Muscle layer of duodenum (tissue), 2 donors: ENCODE data around the gene CHST9.
"Not testable (repeated sequence)": the region's sequence is repeated elsewhere in the genome, so short reads cannot be mapped to it uniquely, and the experiment has no call there.

ENCODE experiments used
- H3K27ac ChIP-seq: one replicate; pipeline ENCODE4 v1.7.0; 2013; ENCODE audit warnings: mild to moderate bottlenecking, low read length
- H3K27me3 ChIP-seq: one replicate; pipeline ENCODE4 v1.7.0; 2013; ENCODE audit warnings: low read depth, mild to moderate bottlenecking, control low read depth, low read length
- H3K36me3 ChIP-seq, 2 donors: one replicate each; pipeline ENCODE4 v1.7.0; 2013; ENCODE audit warnings: low read length in 2 of 2, control low read depth in 1 of 2, mild to moderate bottlenecking in 1 of 2; ENCODE audit not compliant: insufficient read depth in 2 of 2, control insufficient read depth in 1 of 2
- H3K4me1 ChIP-seq, 2 donors: one replicate each; pipeline ENCODE4 v1.7.0; 2013; ENCODE audit warnings: low read length in 2 of 2, mild to moderate bottlenecking in 2 of 2, control low read depth in 1 of 2, moderate library complexity in 1 of 2; ENCODE audit not compliant: insufficient read depth in 2 of 2, control insufficient read depth in 1 of 2
- H3K4me3 ChIP-seq, 2 donors: one replicate each; pipeline ENCODE4 v1.7.0; 2013; ENCODE audit warnings: low read length in 2 of 2, low read depth in 1 of 2, mild to moderate bottlenecking in 1 of 2
- H3K9me3 ChIP-seq, 2 donors: one replicate each; pipeline ENCODE4 v1.7.0; 2013; ENCODE audit warnings: low read length in 2 of 2, control low read depth in 1 of 2, mild to moderate bottlenecking in 1 of 2; ENCODE audit not compliant: control insufficient read depth in 1 of 2
- donor health status: healthy.

Gene CHST9

GRCh38 chr18:26961839-26962238, 223.3 kb downstream of the CHST9 start:
- Histone ChIP-seq H3K4me1 (peaks cover 0 to 3% of the 10 kb centered on the region in 2 donors), H3K27me3 (no peaks in the 10 kb centered on the region), H3K27ac (no peak overlapping the region), H3K9me3 (no peaks in the 10 kb centered on the region), H3K4me3 (no peak overlapping the region), H3K36me3 (no peaks in the 10 kb centered on the region)

DNA sequence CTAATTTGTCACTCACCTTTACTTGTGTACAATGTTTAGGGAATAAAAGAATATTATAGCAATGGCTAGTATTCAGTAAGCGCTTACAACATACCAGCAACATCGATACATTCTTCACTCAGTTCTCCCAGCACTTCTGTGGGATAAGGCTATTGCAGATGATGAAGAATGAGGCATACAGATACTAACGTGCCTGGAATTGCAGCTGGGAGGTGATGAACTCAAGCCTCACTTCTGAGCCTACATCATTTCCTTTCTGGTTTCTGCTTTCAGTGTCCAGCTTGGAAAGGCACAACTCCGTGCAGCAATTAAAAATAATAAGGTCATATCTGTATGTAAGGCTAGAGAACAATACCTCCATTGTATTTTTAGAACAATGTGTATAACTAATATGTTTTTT, 224.2 kb downstream of the CHST9 start:
- Histone ChIP-seq H3K4me3 (no peak overlapping the region), H3K9me3 (no peaks in the 10 kb centered on the region), H3K27me3 (no peaks in the 10 kb centered on the region), H3K36me3 (no peaks in the 10 kb centered on the region), H3K4me1 (peaks cover 0 to 3% of the 10 kb centered on the region in 2 donors), H3K27ac (no peak overlapping the region)

DNA sequence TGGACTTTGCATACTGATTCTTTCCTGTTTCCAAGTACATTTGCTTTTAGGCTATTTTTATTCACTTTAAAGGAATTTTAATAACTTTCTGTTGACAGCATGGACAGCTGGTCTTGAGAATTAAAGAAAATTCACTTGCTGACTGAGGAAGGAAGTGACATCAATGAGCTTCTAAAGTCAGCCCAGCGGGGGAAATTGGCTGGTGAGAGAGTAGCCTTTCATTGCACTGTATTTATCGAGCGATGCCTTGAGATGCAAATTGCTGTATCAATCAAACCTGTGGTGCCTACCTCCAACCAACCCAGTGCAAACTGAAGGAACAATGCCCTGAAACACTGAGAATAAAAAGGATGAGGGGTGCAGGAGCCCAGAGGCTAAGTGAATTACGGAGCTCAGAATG, 228.2 kb downstream of the CHST9 start:
- Histone ChIP-seq H3K36me3 (no peaks in the 10 kb centered on the region), H3K9me3 (no peaks in the 10 kb centered on the region), H3K27me3 (no peaks in the 10 kb centered on the region), H3K4me1 (peaks cover 0 to 3% of the 10 kb centered on the region in 2 donors), H3K27ac (no peak overlapping the region), H3K4me3 (no peak overlapping the region)

GRCh38 chr18:26948703-26949102, 236.4 kb downstream of the CHST9 start:
- H3K4me3 ChIP-seq, result no peak overlapping the region
- H3K36me3 ChIP-seq, result no peaks in the 10 kb centered on the region

GRCh38 chr18:26943906-26944305, 241.2 kb downstream of the CHST9 start:
- no peak overlapping the region for H3K27ac ChIP-seq
- H3K9me3 ChIP-seq, result no peaks in the 10 kb centered on the region
- no peaks in the 10 kb centered on the region for H3K27me3 ChIP-seq
- peaks cover 0 to 5% of the 10 kb centered on the region in 2 donors for H3K4me1 ChIP-seq
- H3K36me3 ChIP-seq, result no peaks in the 10 kb centered on the region
- H3K4me3 ChIP-seq, result no peak overlapping the region

More at GRCh38 chr18:26948703-26949102, 236.4 kb downstream of the CHST9 start:
- H3K4me1 ChIP-seq, result no peaks in the 10 kb centered on the region
- H3K9me3 ChIP-seq, result no peaks in the 10 kb centered on the region
- no peaks in the 10 kb centered on the region for H3K27me3 ChIP-seq
- H3K27ac ChIP-seq, result no peak overlapping the region

DNA sequence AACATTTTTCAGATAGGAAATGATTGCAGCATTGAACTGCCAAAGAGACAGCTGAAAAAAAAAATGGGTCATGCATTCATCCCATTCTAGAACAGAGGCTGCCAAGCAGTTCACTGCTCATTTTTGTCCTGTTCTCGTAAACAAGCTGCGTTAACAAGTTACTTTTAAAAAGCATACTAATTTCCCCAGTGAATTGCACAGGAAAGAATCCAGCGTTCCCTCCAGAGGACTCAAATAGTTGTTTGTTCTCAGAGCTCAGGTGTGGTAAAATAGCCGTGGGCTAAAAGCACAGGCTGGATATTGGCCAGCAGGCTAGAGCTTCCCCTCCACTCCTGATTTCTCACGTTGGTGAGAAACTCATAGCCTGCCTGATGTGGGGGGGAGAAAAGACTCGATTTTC, 243.5 kb downstream of the CHST9 start:
- no peaks in the 10 kb centered on the region for H3K36me3 ChIP-seq
- no peaks in the 10 kb centered on the region for H3K9me3 ChIP-seq
- H3K27ac ChIP-seq, result no peak overlapping the region
- no peak overlapping the region for H3K4me3 ChIP-seq
- H3K27me3 ChIP-seq, result no peaks in the 10 kb centered on the region
- peaks cover 0 to 5% of the 10 kb centered on the region in 2 donors for H3K4me1 ChIP-seq

- Histone ChIP-seq H3K4me1 (peaks cover 0 to 5% of the 10 kb centered on the region in 2 donors), H3K4me3 (no peak overlapping the region), H3K9me3 (no peaks in the 10 kb centered on the region), H3K27ac (no peak overlapping the region), H3K27me3 (no peaks in the 10 kb centered on the region), H3K36me3 (no peaks in the 10 kb centered on the region)
Measured at GRCh38 chr18:26940744-26941398, 244.2 kb downstream of the CHST9 start.

DNA sequence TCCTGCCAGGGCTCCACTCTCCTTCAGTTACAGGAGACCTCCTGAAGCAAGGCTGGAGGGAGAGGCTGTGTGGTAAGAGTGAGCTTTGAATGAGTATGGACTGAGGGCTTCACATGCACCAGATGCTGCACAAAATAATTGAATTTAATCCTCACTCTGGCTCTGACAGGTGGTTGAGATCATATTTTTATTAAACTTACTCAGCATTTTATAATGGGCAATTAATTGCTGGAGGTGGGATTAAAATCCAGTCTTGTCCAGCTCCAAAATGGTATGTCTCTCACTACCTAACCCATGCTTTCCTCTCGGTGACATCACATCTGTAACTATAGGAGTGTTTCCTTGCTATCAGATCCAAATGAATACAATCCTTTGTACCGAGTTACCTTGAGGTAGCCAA, 253.4 kb downstream of the CHST9 start:
- Histone ChIP-seq H3K27ac (no peak overlapping the region), H3K4me1 (no peaks in the 10 kb centered on the region)

GRCh38 chr18:26930630-26931029, 254.5 kb downstream of the CHST9 start:
- Histone ChIP-seq H3K9me3 (no peaks in the 10 kb centered on the region), H3K4me1 (no peaks in the 10 kb centered on the region), H3K36me3 (no peaks in the 10 kb centered on the region), H3K27me3 (no peaks in the 10 kb centered on the region), H3K4me3 (no peak overlapping the region), H3K27ac (no peak overlapping the region)

More for the DNA sequence above, 253.4 kb downstream of the CHST9 start:
- H3K4me3 ChIP-seq, result no peak overlapping the region
- no peaks in the 10 kb centered on the region for H3K9me3 ChIP-seq
- H3K27me3 ChIP-seq, result no peaks in the 10 kb centered on the region
- no peaks in the 10 kb centered on the region for H3K36me3 ChIP-seq

GRCh38 chr18:26928670-26929313, 256.3 kb downstream of the CHST9 start:
- Histone ChIP-seq H3K27me3 (no peaks in the 10 kb centered on the region), H3K4me1 (no peaks in the 10 kb centered on the region), H3K4me3 (no peak overlapping the region), H3K36me3 (no peaks in the 10 kb centered on the region), H3K27ac (no peak overlapping the region), H3K9me3 (no peaks in the 10 kb centered on the region)

GRCh38 chr18:26927822-26928221, 257.3 kb downstream of the CHST9 start:
- not testable (repeated sequence) for H3K27ac ChIP-seq, H3K4me3 ChIP-seq, H3K36me3 ChIP-seq, H3K4me1 ChIP-seq, H3K27me3 ChIP-seq, H3K9me3 ChIP-seq
